Measurements from ENCODE around the gene GPR68. TPM values are rescaled to one million over a fixed set of nuclear protein-coding genes. Genes with fewer than 3 reads are reported as not detected.

Gene GPR68
- total and polyA plus RNA-seq, 8 donors: 1.3 to 4.9 (median 3.3) TPM

DNA sequence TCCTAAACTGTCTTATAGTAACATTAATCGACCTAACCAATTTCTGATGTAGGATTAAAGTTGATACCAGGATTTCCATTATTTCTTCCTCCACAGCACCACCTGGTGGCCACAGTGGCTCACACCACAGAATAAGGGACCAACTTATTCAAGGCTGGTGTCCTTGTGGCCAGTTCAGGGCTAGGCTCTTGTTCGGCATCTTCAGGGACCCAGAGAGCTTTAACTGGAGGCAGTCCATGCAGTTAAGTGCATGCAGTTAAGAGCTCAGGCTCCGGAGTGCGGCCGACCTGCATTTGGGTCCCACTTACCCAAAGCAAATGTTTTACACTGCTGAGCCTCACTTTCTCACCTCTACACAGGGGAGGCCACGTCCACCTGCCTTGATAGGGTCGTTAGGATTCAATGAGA is 42.0 kb upstream of the GPR68 start:
- no peak overlapping the region for H3K27ac ChIP-seq
- no peaks in the 10 kb centered on the region for H3K27me3 ChIP-seq
- TF ChIP-seq, protein P1, sequence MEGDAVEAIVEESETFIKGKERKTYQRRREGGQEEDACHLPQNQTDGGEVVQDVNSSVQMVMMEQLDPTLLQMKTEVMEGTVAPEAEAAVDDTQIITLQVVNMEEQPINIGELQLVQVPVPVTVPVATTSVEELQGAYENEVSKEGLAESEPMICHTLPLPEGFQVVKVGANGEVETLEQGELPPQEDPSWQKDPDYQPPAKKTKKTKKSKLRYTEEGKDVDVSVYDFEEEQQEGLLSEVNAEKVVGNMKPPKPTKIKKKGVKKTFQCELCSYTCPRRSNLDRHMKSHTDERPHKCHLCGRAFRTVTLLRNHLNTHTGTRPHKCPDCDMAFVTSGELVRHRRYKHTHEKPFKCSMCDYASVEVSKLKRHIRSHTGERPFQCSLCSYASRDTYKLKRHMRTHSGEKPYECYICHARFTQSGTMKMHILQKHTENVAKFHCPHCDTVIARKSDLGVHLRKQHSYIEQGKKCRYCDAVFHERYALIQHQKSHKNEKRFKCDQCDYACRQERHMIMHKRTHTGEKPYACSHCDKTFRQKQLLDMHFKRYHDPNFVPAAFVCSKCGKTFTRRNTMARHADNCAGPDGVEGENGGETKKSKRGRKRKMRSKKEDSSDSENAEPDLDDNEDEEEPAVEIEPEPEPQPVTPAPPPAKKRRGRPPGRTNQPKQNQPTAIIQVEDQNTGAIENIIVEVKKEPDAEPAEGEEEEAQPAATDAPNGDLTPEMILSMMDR (IDR thresholded peaks at IDR 0.05): peak; percentile 86 to 88
- ATAC-seq (peak; percentile 90), DNase-seq (peak in 3 of 4 donors; percentile 63 to 71 (median 65))
- peaks cover 3 to 9% of the 10 kb centered on the region in 2 donors for H3K4me1 ChIP-seq
- peaks cover 0 to 92% of the 10 kb centered on the region in 2 donors for H3K36me3 ChIP-seq
- intact Hi-C loops (cut with DNase I): loop anchor here (10.0 kb wide), 2 partner anchors 122 to 382 kb away; no protein-coding TSS in a partner anchor
- no peaks in the 10 kb centered on the region for H3K9me3 ChIP-seq
- no peak overlapping the region for H3K4me3 ChIP-seq

DNA sequence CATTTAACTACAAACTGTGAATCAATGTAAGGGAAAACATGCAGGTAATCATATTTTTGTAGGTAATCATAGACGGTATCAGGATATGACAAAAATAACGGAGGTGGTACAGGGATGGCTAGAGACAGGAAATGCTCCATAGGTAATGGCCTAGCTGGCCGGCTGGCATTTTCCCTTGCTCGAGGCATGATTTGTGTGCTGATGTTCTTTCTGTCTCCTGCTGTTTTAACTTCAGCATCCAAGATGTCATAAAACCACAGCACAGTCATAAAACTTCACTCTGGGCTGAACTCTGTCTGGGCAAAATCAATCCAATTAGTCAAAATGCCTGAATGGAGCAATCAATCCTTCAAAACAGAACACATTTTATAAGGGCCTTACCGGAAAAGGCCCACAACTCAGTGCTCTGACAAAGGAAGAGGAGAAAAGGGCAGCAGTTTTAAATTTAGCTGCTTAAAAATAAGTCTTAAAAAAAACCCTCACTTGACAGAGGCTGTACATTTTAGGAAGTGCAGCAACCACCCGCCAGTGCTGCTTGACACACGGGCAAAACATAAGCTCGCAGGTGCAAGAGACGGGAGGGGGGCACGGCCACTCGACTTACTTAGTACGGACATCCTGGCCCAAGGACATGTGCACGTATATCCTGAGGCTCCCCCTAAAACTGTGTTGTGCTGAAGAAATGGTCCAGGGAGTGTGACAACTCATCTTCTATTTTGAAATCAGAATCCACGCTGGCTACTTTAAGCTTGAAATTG is 40.5 kb upstream of the GPR68 start:
- ATAC-seq (no peak), DNase-seq (no peak)
- intact Hi-C loops (cut with DNase I): loop anchor here (5.0 to 10.0 kb wide), 3 partner anchors 108 to 380 kb away; no protein-coding TSS in a partner anchor
- Histone ChIP-seq H3K4me3 (no peak overlapping the region), H3K4me1 (peaks cover 3 to 9% of the 10 kb centered on the region in 2 donors), H3K9me3 (no peaks in the 10 kb centered on the region), H3K27me3 (no peaks in the 10 kb centered on the region), H3K36me3 (peaks cover 0 to 92% of the 10 kb centered on the region in 2 donors), H3K27ac (no peak overlapping the region)
- TF ChIP-seq, protein P1 (IDR thresholded peaks at IDR 0.05): no peak

DNA sequence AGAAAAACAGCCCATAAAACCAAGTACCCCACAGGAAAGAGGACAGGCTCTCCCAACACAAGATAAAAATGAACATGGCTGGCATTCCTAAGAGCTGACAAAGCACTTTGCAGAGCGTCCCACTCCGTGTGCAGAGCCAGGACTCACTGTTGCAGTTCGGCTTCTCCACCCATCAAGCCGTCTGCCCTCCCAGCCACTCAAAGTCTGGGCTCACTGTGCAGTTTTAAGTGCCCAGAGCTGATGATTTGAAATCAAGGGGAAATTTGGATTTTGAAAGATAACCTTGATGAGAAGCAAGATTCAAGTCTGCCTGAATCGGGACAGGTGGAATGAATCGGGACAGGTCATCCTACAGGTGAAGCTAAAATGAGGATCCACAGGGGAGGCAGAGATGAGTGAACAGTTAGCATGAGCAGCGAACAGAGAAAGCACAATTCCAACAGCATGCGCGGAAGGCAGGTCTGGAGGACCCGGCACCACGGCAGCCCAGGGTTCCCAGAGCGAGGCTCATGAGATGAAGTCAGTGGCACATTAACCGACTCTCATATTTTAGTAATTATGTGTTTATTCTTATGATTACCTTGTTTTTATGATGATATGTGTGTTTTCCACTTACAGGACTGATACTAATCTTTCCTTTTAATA is 39.8 kb upstream of the GPR68 start:
- ATAC-seq: peak; percentile 82
- H3K4me3 ChIP-seq: no peak overlapping the region
- H3K27ac ChIP-seq: no peak overlapping the region
- TF ChIP-seq, protein P1 (IDR thresholded peaks at IDR 0.05): no peak
- intact Hi-C loops (cut with DNase I): loop anchor here (5.0 to 10.0 kb wide), 3 partner anchors 107 to 379 kb away; no protein-coding TSS in a partner anchor
- H3K4me1 ChIP-seq: peaks cover 3 to 9% of the 10 kb centered on the region in 2 donors
- H3K27me3 ChIP-seq: no peaks in the 10 kb centered on the region
- H3K9me3 ChIP-seq: no peaks in the 10 kb centered on the region
- peaks cover 0 to 92% of the 10 kb centered on the region in 2 donors for H3K36me3 ChIP-seq
- peak in 1 of 4 donors; percentile 53 for DNase-seq

DNA sequence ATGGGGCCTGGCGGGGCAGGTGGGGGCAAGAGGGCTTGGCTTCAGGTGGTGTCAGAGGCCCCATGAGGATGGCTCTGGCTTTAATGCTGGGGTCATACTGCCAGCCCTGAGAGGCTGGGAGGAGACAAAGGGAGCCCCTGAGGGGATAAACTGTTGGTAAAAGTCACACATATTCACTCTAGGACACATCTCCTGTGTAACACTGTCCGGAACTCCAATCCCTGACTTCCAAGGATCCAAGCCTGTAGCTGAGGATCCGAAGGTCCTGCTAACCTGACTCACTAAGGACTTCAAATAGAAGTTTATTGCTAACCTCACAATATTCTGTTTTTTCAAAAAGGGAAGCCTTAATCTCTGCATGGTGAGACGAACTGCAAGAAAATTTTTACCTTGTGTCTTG is 39.2 kb upstream of the GPR68 start:
- intact Hi-C loops (cut with DNase I): loop anchor here (5.0 to 10.0 kb wide), 3 partner anchors 106 to 379 kb away; no protein-coding TSS in a partner anchor
- TF ChIP-seq, protein P1 (IDR thresholded peaks at IDR 0.05): no peak
- Histone ChIP-seq H3K4me3 (no peak overlapping the region), H3K4me1 (peaks cover 3 to 9% of the 10 kb centered on the region in 2 donors), H3K27ac (no peak overlapping the region), H3K36me3 (peaks cover 0 to 90% of the 10 kb centered on the region in 2 donors), H3K9me3 (no peaks in the 10 kb centered on the region), H3K27me3 (no peaks in the 10 kb centered on the region)
- DNase-seq (no peak), ATAC-seq (no peak)
